Esophagus squamous epithelium (tissue), 4 donors: ENCODE measurements around the gene DAG1.

ENCODE experiments used
- CTCF ChIP-seq, 6 experiments: fragments of 450-650 bp in 4 of 6; fragments of 200-600 bp in 2 of 6; sonication (generic) in 2 of 6; IDR thresholded peaks; one replicate each; pipeline ENCODE4 v1.5.1; 2016 to 2019; ENCODE audit warnings: antibody characterized with exemption in 6 of 6, mild to moderate bottlenecking in 4 of 6, moderate library complexity in 4 of 6
- POLR2A ChIP-seq, 4 donors: fragments of 450-650 bp; IDR thresholded peaks; one replicate each; pipeline ENCODE4 v1.6.1; 2017; ENCODE audit warnings: antibody characterized with exemption in 4 of 4, mild to moderate bottlenecking in 4 of 4, moderate library complexity in 3 of 4

- TF ChIP-seq CTCF (IDR thresholded peaks at IDR 0.05) (no peak), POLR2A (IDR thresholded peaks at IDR 0.05) (no peak)
These were observed 60.2 kb downstream of the DAG1 start for GRCh38 chr3:49530231-49530630.
